NCI-H2227 treated with DMSO at 0.1 percent for 48 hours (cell line): ENCODE results near the gene MIEF2.

Source experiments
- DNase-seq: peaks from one replicate; lab custom pipeline; 2025; lab: John Stamatoyannopoulos, UW

MIEF2 gene

DNA sequence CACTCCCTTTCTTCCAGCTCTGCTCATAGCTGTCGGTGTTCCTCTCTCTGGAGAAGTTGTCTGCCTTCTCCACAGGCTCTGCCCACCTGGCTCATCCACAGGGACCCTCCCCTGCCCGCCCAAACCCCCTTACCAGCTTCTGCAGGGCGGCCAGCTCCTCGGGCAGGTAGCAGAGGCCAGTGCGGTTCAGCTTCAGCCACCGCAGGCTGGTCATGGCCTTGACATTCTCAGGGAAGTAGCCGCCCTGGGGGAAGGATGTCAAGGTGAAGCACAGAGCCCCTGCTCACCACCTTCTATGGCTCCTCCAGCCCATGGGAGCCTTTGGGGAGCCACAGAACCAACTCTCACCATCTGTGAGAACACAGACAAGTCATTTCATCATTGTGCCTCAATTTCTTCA, 3.7 kb upstream of the MIEF2 start:
- DNase-seq: no peak

DNA sequence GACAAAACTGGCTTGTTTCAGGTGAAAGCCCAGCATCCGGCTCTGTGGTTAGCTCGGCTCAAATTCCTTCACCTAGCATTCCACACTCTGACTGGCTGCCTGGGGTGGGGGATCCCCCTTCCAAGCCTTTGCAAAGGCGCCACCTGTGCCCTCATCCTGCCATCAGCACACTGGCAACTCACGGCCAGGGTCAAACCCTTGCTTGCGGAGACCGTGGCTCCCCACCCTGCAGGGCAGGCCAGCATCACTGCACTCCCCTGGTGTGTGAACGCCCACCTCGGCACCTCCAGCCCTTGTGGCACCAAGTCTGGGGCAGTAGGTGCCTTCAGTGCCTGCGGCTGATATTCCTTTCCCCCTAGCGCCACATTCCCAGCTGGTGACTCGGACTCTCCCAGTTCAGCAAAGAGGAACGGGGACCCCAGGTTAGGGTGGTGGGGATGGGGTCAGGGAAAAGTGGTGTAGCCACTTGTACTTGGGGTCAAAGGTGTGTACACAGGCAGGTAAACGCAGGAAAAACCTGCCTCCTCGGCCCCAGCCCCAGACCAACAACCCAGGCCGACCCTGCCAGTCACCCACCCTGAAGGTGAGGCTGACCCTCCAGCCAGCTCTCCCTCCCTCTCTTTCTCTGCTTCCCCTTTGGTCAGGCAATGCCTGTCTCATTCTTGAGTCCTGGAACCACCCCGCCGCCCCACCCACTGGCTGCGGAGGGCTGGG, 3.0 kb upstream of the MIEF2 start:
- peak; percentile 21 for DNase-seq

DNA sequence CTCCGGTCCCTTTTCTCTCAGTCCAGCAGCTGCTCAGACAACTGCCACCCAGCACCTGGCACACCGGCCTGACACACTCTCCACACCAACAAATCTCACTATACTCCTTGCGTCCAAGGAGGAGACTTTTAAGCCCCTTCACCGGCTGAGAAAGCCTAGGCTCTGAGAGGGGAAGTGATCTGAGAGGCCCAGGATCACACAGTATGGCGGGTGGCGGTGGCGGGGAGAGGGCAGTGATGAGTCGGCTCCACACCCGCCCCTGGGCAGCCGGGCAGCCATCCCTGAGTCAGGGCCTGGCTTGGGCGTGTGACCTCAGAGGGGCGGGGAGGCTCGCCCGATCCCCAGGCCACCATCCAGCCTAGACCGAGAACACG, 2.5 kb upstream of the MIEF2 start:
- no peak for DNase-seq

DNA sequence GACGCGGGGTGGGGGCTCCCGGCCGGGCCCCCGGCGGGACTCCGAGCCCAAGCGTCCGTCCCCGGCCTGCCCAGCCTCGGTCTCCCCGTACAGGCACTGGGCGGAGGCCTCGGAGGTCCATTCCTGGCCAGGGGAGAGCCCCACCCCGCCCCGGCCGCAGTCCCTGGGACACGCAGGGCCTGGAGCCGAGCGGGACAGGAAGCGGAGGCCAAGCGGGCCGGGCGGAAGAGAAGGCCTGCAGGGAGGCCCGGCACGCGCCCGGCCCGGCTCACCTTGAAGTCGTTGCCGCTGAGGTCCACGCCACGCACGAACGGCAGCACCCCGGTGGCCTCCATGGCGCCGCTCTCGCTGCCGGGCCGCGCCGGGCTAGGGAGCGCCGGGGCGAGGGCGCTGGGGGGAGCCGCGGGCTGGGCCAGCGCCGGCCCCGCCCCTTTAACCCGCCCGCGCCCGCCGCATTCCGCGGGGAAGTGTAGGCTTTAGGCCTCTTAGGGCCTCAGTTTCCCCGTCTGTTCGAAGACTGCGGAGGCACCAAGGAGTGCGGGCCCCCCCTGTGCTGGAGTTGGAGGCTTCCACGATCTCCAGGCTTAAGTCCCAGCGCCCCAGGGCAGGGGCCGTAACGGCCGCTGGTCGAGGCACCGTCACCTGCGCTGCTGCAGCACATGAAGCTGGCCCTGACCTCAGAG, 2.0 kb upstream of the MIEF2 start, which contains the start of gene FLII:
TSS of gene FLII (minus strand) at position 383 of the 683 bp plus-strand sequence. CDS start at position 335, 48 bp downstream.
- DNase-seq: no peak

DNA sequence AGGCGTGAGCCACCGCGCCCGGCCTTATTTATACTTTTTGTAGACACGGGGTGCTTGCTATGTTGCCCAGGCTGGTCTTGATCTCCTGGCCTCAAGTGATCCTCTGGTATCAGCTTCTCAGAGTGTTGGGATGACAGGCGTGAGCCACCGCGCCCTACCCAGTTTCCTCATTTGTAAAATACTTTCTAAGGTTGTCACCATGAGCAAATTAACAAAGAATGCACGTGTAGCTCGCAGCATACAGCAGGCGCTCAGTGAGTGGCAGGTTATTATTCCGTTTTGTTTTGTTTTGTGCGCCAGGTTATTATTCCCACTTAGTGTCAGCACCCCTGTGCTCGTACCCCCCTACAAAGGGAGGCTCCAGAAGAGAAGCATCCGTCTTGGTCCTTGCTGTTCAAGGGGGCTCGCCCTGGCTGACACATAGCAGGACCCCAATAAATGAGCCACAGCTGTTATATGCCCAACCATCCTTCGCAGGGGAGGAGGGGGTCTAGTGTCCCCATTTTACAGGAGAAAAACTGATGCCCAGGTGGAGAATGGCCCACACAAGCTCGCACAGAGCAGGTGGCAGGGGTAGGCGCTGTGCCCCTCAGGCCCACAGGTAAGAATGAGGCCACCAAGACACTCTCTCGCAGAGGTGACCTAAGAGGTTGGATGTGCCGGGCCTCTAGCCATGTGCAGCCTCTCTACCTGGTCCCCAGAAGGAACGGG, 686 bp upstream of the MIEF2 start:
- no peak for DNase-seq

DNA sequence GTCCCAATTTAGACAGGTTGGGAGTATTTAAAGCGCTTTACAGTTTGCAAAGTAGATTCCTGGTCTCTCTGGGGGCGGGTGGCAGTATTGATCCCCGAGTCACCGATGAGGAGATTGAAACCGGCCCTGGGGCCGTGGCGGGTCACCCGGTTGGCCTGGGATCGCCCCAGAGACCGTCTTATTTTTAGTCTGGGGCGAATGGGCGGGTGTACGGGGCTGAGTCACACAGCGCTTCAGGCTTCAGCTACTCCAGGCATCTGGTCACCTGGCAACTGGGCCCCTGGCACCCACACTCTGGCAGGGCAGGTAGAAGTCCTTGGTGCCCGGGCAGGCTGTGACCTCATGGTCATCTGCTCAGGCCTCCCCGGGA, 669 bp downstream of the MIEF2 start:
- DNase-seq: no peak

DNA sequence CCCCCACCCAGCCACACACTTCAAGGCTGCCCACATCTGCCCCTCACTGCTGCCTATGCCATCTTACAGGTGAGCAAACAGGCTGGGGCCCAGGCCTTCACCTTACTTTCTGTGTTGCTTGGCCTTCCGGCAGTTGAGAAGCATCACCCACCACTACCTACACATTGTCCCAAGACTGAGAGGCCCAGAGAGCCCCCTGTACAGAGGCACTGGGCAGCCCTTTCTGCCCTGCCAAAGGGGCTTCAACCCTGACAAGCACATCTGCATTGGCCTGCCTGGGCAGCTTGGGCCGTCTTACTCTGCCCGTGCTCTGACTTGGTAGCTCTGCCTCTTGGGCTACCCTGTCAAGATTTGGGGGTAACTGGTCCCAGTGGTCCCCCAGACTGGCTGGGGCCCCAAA, 1.2 kb downstream of the MIEF2 start:
- DNase-seq: no peak

DNA sequence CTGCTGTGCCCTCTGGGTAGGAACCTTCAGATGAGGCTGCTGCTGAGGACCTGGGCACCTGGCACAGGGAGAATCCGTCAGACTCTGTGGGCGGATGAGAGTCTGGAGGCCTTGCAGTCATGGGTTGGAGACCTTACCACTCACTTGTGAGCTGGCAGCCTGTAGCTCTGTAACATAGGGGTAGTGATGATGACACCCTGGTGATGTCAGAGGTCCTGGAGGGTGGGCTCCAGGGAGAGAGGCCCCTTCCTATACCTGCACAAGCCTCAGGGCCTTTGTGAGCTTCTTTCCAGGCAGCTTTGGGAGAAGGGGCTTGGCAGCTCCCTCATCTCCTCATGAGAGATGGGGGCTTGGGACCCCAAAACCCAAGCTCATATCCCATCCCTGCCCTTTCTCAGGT, 1.6 kb downstream of the MIEF2 start:
- DNase-seq: no peak

DNA sequence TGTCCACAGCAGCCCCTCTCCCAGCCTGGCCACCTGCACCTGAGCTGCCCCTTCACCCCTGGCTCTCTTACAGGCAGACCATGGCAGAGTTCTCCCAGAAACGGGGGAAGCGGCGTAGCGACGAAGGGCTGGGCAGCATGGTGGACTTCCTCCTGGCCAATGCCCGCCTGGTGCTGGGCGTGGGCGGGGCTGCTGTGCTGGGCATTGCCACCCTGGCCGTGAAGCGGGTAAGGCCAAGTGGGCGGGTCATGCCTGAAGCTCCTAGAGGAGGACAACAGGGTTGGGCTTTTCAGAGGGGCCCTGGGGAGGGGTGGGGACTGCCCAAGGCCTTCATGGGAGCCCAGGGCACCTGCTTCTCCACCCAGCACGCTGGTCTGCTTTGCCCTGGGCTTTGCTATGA, 2.2 kb downstream of the MIEF2 start:
- no peak for DNase-seq

DNA sequence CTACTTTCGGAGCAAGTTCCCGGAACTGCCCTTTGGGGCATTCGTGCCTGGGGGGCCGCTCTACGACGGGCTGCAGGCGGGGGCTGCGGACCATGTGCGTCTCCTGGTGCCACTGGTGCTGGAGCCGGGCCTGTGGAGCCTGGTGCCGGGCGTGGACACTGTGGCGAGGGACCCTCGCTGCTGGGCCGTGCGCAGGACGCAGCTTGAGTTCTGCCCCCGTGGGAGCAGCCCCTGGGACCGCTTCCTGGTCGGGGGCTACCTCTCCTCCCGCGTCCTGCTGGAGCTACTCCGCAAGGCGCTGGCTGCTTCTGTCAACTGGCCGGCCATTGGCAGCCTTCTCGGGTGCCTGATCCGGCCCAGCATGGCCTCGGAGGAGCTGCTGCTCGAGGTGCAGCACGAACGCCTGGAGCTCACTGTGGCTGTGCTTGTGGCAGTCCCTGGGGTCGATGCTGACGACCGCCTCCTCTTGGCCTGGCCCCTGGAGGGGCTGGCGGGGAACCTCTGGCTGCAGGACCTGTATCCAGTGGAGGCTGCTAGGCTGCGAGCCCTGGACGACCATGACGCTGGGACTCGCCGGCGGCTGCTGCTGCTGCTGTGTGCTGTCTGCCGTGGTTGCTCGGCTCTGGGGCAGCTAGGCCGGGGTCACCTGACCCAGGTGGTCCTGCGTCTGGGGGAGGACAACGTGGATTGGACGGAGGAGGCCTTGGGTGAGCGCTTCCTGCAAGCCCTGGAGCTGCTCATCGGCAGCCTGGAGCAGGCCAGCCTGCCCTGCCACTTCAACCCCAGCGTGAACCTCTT, 3.6 kb downstream of the MIEF2 start:
- no peak for DNase-seq

DNA sequence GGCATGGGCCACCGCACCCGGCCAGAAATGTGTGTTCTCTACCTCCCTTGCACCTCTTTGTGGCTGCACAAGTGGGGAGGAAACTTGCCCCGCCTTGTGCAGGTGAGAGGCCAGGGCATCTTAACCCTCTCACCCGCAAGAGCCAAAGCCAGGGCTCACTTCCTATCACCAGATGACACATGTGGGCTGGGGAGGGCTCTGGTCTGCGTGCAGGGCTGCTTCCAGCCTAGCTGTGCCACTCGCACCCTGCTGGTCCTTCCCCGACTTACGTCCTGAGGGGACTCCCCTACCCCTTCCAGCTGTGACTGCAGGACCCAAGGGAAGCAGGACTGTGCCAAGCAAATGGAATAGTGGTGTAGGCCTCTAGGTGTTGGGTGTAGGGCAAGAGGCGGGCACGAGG, 6.9 kb downstream of the MIEF2 start:
- no peak for DNase-seq

DNA sequence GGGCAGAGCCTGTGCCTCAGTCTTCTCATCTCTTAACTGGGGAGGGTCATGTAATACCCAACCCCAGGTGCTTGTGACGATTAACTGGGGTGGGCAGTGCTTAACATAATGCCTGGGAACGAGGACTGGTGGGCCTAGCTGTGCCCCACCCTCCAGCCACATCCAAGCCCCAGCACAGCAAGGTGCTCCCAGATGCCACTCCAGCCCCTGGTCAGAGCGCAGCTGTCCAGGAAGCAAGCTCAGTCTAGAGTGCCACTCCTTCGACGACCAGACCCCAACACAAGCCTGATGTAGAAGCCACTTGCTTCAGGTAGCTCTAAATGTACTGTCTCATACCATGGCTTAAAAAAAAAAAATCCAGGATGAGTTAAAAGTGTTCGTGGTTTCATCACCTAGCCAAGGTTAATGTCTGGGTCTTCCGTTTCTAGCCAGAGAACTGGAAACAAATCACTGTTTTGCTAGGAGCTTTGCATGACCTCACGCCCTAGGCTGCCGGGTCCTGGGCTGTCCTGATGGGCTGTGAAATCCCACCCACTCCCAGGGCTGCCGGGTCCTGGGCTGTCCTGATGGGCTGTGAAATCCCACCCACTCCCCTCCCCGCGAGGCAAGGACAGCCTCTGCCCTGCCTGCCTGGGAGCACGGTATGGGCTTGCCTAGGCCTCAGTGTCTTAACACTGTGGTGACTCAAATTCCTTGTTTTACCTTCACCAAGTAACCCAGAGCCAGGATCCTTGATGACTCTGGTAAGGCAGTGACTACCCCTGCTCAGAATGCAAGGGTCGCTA, 7.7 kb downstream of the MIEF2 start:
- DNase-seq: no peak

DNA sequence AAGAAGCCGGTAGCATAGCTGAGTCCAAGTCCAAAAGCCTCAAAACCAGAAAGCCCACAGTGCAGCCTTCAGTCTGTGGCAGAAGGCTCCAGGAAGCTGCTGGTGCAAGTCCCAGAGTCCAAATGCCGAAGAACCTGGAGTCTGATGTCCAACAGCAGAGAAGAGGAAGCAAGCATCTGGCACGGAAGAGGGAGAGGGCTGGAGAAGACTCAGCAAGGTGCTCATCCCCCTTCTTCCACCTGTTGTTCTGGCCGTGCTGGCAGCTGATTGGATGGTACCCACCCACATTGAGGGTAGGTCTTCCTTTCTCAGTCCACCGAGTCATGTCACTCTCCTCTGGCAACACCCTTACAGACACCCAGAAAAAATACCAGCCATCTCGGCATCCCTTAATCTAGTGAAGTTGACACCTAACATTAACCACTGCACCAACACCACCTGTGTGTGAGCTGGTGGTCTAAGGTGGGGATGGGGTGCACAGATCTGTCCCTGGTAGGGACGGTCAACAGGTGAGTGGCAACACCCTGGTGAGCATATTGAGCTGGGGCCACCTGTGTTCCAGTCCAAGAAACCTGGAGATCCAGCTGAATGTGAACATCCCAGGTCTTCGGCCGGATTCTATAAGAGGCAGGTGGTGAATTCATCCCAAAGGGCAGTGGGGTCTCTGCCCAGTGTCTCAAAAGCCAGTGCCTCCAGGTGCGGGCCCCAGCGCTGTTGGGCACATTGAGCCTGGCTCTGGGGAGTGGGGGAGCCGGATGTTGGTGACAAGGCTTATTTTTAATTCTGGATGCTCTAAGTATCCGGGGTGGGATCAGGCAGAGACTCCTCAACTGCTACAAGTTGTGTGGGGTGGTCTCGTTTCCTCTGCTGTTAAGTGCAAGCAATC, 9.8 kb downstream of the MIEF2 start:
- DNase-seq: no peak

DNA sequence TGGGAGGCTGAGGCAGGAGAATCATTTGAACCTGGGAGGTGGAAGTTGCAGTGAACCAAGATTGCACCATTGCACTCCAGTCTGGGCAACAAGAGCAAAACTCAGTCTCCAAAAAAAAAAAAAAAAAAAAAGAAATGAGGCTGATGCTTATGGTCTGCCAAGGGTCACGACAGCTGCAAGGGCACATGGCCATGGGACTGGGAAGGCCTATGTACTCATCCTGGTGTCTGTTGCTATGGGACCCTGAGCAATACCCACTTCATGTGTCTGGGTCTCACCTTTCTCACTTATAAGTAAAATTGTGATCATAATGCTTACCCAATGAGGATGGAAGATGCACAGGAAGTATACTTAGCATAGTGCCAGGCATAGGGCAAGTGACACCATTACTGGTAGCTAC, 16.6 kb downstream of the MIEF2 start:
- DNase-seq: no peak

DNA sequence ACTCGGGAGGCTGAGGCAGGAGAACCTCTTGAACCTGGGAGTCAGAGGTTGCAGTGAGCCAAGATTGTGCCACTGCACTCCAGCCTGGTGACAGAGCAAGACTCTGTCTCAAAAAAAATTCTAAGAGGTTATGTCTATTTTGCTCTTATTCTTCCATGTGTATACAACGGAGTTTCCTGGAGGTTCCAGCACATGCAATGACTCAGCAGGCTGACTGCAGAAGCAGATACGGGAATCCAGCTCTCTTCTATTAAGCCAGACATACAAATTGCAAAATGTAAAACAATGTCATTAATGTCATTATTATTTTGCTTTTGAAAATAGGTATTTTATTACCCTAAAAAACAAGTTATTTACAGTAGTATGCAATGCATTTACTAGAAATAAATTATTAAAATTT, 18.4 kb downstream of the MIEF2 start:
- DNase-seq: no peak

DNA sequence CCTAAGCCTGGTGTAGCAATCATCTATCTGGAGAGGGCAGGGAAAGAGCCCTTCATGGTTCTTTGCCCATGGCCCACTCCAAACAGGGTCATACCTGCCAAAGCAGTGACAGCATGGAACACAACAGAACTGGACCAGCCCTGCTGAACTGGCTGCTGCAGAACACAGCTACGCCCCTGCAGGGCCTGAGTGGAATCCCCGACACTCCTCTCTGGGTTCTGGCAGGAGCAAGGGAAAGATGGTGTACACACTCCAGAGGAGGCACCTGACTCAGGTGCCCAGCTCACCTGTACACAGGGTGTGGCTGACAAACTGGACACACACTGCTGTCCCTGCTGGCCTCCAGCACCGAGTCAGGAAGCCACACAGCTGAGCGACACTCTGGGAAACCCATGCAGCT, 19.8 kb downstream of the MIEF2 start:
- no peak for DNase-seq

DNA sequence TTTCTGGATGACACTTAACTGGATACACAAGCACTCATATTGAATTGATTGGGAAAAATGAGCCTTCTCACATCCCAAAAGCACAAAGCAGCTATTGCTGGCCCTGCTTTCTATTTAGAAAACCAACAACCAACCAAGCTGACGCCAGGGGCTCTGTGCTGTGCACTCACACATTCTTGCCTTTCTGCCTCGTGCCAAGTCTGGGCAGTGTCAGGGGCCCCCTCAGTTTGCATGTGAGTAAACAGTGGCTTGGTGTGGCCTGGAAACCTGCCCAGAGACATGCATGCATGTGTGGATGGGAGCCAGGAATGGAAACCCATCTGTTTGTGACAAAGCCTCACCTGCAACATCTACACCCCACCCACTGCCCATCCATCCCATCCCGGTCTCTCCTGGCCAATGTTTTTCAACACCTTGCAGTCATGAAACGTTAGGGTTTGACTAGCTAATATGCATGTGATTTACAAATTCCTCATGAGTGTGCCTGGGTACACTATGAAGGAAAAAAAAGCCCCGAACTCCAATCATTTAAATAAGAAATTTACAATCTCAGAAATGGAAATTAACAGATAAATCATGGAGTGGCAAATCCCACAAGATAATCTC, 20.4 kb downstream of the MIEF2 start:
- DNase-seq: no peak

DNA sequence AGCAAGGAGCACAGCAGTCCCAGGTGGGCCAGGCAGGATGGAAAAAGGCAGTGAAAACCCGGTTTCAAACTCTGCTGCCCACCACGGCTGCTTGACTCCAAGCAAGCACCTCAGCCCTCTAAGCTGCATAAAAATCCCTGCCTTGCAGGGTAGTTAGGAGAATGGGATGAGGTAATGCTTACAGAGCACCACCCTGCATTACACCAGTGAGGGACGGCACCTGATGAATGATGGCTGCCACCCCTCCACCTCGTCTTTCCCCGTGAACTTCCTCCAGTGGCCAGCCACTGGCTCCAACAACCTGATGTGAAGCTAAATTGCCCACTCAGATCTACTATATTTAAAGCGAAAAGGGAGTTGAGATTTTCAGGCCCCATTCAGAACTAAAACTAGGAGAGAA, 21.3 kb downstream of the MIEF2 start:
- no peak for DNase-seq

DNA sequence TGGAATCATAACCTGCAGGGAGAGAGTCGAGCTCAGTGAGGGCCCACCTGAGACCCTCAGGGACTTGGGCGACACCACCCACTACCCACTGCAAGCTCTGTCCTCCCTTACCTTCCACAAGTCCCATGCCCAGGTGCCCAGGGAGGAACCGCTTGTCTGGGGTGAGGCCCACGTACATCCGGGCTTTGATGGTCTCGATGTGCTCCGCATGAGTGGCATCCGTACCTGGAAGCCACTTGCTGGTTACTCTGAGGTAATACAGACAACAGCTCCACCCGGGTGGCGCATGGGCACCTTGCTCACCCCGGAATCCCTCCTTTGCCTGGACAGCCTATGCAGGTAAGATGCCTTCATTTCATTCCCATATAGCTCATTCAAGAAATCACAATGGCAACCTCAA, 24.8 kb downstream of the MIEF2 start:
- DNase-seq: no peak
